RWPE2 (cell line): ENCODE measurements around the gene IMMP1L.

Experiments
- ATAC-seq: fragments of 200-7000 bp; cut with Tn5 transposase; 3 replicates; pipeline ENCODE4 v1.9.1; 2021; ENCODE audit warnings: low read depth
- DNase-seq: peaks from one replicate; pipeline ENCODE4 v3.0.0-alpha.2; 2020; ENCODE audit warnings: low spot score
- H3K27ac ChIP-seq: fragments of 450-650 bp; 2 replicates; pipeline ENCODE4 v1.5.1; 2017; ENCODE audit warnings: mild to moderate bottlenecking; ENCODE audit not compliant: poor library complexity, severe bottlenecking
- H3K27me3 ChIP-seq: fragments of 250-450 bp; sonication (Bioruptor Pico); 2 replicates; pipeline ENCODE4 v1.5.1; 2021; ENCODE audit warnings: mild to moderate bottlenecking, moderate library complexity; ENCODE audit not compliant: insufficient read depth, poor library complexity, severe bottlenecking
- H3K36me3 ChIP-seq: fragments of 250-450 bp; sonication (Bioruptor Pico); 2 replicates; pipeline ENCODE4 v1.5.1; 2020; ENCODE audit warnings: low read depth, mild to moderate bottlenecking, moderate library complexity
- H3K4me1 ChIP-seq: fragments of 250-450 bp; sonication (Bioruptor Pico); 2 replicates; pipeline ENCODE4 v1.5.1; 2021; ENCODE audit warnings: mild to moderate bottlenecking, moderate library complexity; ENCODE audit not compliant: insufficient read depth, poor library complexity, severe bottlenecking
- H3K4me3 ChIP-seq: fragments of 250-450 bp; sonication (Bioruptor Pico); 2 replicates; pipeline ENCODE4 v1.5.1; 2021; ENCODE audit warnings: mild to moderate bottlenecking, moderate library complexity; ENCODE audit not compliant: severe bottlenecking
- H3K9me3 ChIP-seq: fragments of 250-450 bp; sonication (Bioruptor Pico); 2 replicates; pipeline ENCODE4 v1.5.1; 2021; ENCODE audit warnings: mild to moderate bottlenecking, moderate library complexity; ENCODE audit not compliant: severe bottlenecking
- CTCF ChIP-seq: fragments of 450-650 bp; IDR thresholded peaks from one replicate; pipeline ENCODE4 v1.5.1; 2017; ENCODE audit warnings: mild to moderate bottlenecking, moderate library complexity; ENCODE audit not compliant: poor library complexity, severe bottlenecking

The IMMP1L gene

GRCh38 chr11:31492320-31492913 lies 17.0 kb downstream of the IMMP1L start:
- H3K4me1 ChIP-seq, result no peaks in the 10 kb centered on the region
- no peak overlapping the region for H3K4me3 ChIP-seq
- no peak overlapping the region for H3K27ac ChIP-seq
- DNase-seq, result no peak
- no peak for ATAC-seq
- H3K27me3 ChIP-seq, result no peaks in the 10 kb centered on the region
- H3K9me3 ChIP-seq, result no peaks in the 10 kb centered on the region
- H3K36me3 ChIP-seq, result peaks cover 9% of the 10 kb centered on the region; the same call in 1 of the 2 replicates
- no peak for TF ChIP-seq CTCF

- DNase-seq (no peak), ATAC-seq (no peak)
- no peaks in the 10 kb centered on the region for H3K4me1 ChIP-seq
Observed at GRCh38 chr11:31487848-31488247, 21.6 kb downstream of the IMMP1L start.

GRCh38 chr11:31484497-31484896 lies 24.9 kb downstream of the IMMP1L start:
- Histone ChIP-seq H3K36me3 (peaks cover 14% of the 10 kb centered on the region; the same call in 1 of the 2 replicates), H3K9me3 (no peaks in the 10 kb centered on the region), H3K27ac (no peak overlapping the region), H3K4me3 (no peak overlapping the region), H3K4me1 (no peaks in the 10 kb centered on the region), H3K27me3 (no peaks in the 10 kb centered on the region)
- ATAC-seq (no peak), DNase-seq (no peak)
- TF ChIP-seq CTCF, result no peak

More at GRCh38 chr11:31487848-31488247, 21.6 kb downstream of the IMMP1L start:
- H3K27me3 ChIP-seq, result no peaks in the 10 kb centered on the region
- peaks cover 13% of the 10 kb centered on the region for H3K36me3 ChIP-seq
- TF ChIP-seq CTCF, result peak; percentile 52
- no peak overlapping the region for H3K27ac ChIP-seq
- no peak overlapping the region for H3K4me3 ChIP-seq
- no peaks in the 10 kb centered on the region for H3K9me3 ChIP-seq

- ATAC-seq (no peak), DNase-seq (no peak)
- no peak for TF ChIP-seq CTCF
- Histone ChIP-seq H3K27ac (no peak overlapping the region), H3K27me3 (no peaks in the 10 kb centered on the region), H3K4me3 (no peak overlapping the region), H3K9me3 (no peaks in the 10 kb centered on the region), H3K4me1 (no peaks in the 10 kb centered on the region), H3K36me3 (0 out of 2 replicates have a peak, but pooled peaks cover 5% of the 10 kb centered on the region)
Observed at GRCh38 chr11:31480930-31481329, 28.5 kb downstream of the IMMP1L start.

- Histone ChIP-seq H3K4me3 (no peak overlapping the region), H3K9me3 (no peaks in the 10 kb centered on the region), H3K36me3 (0 out of 2 replicates have a peak, but pooled peaks cover 5% of the 10 kb centered on the region), H3K27me3 (no peaks in the 10 kb centered on the region), H3K27ac (no peak overlapping the region), H3K4me1 (no peaks in the 10 kb centered on the region)
- ATAC-seq, result no peak
- no peak for DNase-seq
- TF ChIP-seq CTCF, result no peak
Observed at GRCh38 chr11:31479066-31479465, 30.4 kb downstream of the IMMP1L start.
